NCI-H1417 (cell line): Measurements from ENCODE around the gene PHF23.

Experiments used
- DNase-seq, 3 experiments: peaks; one replicate each; lab custom pipeline; 2025; lab: John Stamatoyannopoulos, UW

PHF23 gene

DNA sequence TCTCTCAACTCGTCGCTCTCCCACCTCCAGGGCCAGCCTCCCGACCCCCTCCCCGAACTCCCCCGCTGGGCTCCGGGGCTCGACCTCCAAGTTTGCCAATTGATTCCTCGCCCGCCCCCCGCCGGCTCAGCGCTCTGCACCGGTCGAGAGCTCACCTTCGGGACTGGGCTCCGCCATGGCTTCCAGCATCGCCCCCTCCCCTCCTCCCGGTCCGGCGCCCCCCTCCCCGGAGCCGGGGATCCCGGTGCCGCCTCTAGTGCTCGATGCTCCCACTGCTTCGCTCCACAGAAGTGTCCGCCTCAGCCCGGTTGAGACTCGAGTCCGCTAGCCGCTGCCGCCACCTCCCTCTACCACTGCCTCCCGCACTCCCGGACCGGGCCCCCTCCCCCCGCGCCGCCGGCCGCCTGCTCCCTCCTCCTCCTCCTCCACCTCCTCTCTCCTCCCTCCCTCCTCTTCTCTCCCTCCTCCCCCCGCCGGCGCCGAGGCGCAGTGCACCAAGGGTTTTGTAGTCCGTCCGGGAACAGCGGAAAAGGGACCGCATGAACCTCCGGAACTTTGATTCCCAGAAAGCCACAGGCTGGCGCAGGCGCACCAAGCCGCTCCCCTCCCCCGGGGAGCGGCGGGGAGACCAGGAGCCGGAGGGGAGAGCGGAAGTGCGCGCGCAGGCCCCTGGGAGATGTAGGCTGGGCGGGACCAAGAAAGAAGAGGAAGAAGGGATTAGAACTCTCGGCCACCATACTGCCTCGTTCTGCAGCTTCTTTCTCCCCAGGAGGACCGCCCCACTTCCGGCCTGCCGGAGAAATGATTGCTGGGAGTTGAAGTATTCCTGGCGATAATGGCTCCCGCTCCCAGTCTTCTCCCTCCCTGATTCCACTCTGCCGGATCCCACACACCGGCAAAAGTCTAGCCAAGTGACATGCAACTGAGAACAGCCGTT is at the start of gene PHF23:
Gene PHF23 (minus strand): TSS at position 367 of the 937 bp plus-strand sequence. CDS start 178 bp downstream, at position 189.
- DNase-seq, result peak; percentile 94 to 98 (median 96)

DNA sequence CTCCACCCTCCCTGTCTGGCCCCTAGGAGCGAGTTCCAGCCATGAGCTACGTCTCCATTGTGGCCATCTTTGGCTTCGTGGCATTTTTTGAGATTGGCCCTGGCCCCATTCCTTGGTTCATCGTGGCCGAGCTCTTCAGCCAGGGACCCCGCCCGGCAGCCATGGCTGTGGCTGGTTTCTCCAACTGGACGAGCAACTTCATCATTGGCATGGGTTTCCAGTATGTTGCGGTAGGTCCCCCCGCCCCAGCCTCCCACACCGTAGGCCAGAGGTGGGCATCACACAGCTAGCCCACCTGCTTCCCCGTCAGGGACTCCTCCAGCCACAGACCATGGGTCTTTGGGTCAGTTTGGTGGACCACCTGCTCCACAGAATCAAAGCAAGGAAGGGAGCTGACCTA is 46.4 kb upstream of the PHF23 start:
- no peak for DNase-seq

GRCh38 chr17:7284911-7285310 is 45.7 kb upstream of the PHF23 start:
- DNase-seq, result no peak

- no peak for DNase-seq
Observed at GRCh38 chr17:7283471-7284216, 44.4 kb upstream of the PHF23 start.

DNA sequence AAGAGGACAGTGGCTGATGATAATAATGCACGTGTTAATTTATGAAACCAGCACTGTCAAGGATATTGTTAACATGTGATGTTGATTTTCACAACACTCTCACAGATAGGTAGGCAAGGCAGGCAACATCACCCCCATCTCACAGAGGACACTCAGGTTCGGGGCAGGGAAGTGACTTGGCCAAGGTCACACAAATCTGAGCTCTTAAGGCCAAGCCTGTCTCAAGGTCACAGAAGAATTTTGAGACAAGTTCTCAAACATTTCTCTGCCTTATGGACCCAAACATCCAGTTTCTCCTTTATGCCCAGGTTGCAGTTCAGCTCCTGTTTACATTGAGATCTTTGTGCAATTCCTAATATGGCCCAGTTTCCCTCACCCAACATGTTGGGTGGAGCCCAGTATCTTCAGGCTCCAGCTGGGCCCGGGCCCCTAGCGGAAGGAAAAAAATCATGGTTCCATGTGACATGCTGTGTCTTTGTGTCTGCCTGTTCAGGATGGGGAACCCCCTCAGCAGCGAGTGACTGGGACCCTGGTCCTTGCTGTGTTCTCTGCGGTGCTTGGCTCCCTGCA is 43.6 kb upstream of the PHF23 start:
- DNase-seq, result no peak

GRCh38 chr17:7281953-7282751 is 42.9 kb upstream of the PHF23 start:
- peak in 2 of 3 experiments; percentile 6 to 28 for DNase-seq

GRCh38 chr17:7281074-7281952 is 42.1 kb upstream of the PHF23 start, which contains the start of gene SLC2A4:
Gene SLC2A4, plus strand, starts transcription at chr17:7281718. Its CDS starts 217 bp downstream, at chr17:7281935.
- peak; percentile 85 to 94 (median 94) for DNase-seq

- peak; percentile 60 to 79 (median 70) for DNase-seq
Observed at GRCh38 chr17:7280519-7281073, 41.3 kb upstream of the PHF23 start.

DNA sequence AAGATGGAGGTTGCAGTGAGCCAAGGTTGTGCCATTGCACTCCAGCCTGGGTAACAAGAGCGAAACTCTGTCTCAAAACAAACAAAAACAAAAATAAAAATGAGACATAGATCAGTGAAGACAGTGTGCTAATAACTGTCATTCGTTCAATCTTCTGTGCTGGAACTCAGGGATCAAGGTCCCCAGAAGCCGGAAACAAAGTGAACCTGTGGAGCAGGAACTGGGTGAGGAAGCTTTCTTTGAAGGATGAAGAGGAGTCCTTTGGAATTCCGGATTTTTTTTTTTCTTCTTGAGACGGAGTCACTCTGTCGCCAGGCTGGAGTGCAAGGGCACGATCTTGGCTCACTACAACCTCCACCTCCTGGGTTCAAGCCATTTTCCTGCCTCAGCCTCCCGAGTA is 40.2 kb upstream of the PHF23 start:
- no peak for DNase-seq

DNA sequence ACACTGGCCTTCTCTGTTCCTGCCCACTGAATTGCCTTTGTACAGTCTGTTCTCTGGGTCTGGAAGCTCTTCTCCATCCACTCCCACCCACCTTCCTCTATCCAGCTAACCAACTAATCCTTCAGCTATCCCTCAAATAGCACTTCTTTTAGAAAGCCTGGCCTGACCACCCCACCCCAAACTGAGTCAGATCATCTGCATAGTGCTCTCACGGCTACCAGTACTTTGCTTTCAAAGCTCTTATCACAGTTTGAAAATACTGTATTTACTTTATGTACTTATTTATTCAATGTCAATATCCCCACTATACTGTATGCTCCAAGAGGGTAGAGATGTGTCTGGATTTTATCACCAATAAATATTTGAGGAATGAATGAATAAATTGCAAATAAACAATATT is 27.5 kb upstream of the PHF23 start:
- DNase-seq, result no peak

- DNase-seq, result no peak
Observed at GRCh38 chr17:7263801-7264078, 24.5 kb upstream of the PHF23 start.

GRCh38 chr17:7262935-7263800 is 23.9 kb upstream of the PHF23 start:
- peak; percentile 16 to 47 (median 47) for DNase-seq

DNA sequence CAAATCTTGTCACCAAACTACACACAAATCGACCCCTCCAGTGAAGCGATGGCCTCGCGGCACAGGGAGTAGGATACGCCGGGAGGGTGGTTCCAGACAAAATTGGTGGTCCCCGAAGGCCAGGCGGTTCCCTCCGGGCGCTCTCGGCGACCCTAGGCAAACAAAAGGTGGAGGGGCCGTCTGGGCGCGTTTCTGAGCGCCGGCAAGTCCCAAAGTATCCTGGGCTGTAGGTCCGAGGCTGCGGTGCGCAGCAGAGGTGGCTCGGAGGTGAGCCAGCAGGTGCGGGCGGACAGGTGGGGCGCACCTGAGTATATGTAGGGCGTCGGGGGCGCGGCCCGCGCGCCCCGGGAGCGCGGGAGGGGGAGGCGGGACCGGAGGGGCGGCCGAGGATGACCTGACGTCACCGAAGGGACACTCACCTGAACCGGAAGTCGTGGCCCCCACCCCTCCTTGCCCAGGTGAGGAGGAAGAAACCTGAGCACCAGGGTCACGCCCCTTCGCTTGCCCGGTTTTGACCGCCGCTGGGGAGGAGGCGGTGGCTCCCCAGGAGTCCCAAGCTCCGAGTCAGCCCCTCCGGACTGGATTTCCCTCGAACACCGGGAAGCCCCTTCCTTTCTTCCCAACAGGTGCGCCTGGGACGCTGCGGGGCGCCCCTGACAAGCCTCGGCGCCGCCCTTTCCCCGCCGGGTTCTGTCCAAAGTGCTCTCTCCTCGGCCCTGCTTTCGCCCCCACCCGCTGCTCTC is 23.1 kb upstream of the PHF23 start, which contains the start of gene CLDN7:
Gene CLDN7 (minus strand): TSS at position 287 of the 743 bp plus-strand sequence. CDS start 435 bp downstream, outside the sequence.
- peak; percentile 76 to 82 (median 79) for DNase-seq

- DNase-seq, result peak in 1 of 3 experiments; percentile 34
Observed at GRCh38 chr17:7261379-7262191, 22.3 kb upstream of the PHF23 start.

- peak; percentile 4 to 57 (median 35) for DNase-seq
Observed at GRCh38 chr17:7260651-7261378, 21.6 kb upstream of the PHF23 start.

DNA sequence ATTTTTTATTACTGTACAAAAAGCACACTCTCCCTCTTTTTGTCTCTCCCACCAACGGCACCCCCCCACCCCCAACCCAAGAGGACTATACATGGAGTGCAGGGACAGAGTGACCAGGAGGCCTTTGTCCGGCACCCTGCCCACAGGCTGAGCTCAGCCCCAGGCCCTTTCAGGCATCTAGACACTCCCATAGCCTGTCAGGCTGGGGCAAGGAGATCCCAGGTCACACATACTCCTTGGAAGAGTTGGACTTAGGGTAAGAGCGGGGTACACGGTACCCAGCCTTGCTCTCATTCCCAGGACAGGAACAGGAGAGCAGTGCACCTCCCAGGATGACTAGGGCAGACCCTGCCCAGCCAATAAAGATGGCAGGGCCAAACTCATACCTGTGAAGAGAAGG is 20.9 kb upstream of the PHF23 start:
- no peak for DNase-seq

DNA sequence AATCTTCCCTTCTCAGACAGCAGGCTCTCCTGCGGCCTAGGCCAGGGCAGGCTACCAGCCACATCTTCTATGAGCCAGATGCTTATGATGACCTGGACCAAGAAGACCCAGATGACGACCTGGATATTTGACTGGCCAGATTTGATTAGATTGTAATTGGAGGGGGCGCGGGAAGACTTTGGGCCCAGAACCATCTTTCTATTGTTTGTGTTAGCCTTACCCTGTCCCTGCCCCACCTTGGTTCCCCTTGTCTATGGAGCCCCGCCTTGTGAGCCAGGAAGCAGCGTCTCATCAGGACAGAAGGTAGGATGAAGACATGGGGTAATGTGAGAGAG is 20.3 kb upstream of the PHF23 start:
- DNase-seq, result no peak
